OCI-LY7 (cell line): ENCODE data around the gene GNB1L. TPM values are rescaled to one million over a fixed set of nuclear protein-coding genes. Genes with fewer than 3 reads are reported as not detected.

Source experiments
- BruUV-seq: library from RNA; stranded (reverse); fragments of 400-500 nt; replicated peaks from 2 replicates; lab custom pipeline; 2021; lab: Mats Ljungman, UMichigan
- CTCF ChIA-PET: fragments of 300-600 bp; sonication (Branson Sonifier 250); formaldehyde crosslinking; loops from one replicate; lab custom pipeline; 2022; ENCODE audit warnings: antibody characterized with exemption; ENCODE audit not compliant: unreplicated experiment; lab: Charles Lee
- POLR2A ChIA-PET: fragments of 300-600 bp; sonication (Branson Sonifier 250); formaldehyde crosslinking; loops from one replicate; lab custom pipeline; 2022; ENCODE audit warnings: antibody characterized with exemption; lab: Charles Lee
- DNase-seq: peaks from one replicate; pipeline ENCODE4 v3.0.0-alpha.2; 2015; ENCODE audit warnings: low spot score
- H2AFZ ChIP-seq: fragments of 200-600 bp; sonication (generic), shearing (Covaris generic); 2 replicates; pipeline ENCODE4 v1.6.1; 2014; ENCODE audit warnings: mild to moderate bottlenecking, antibody characterized with exemption, low read length, moderate library complexity
- H3K27ac ChIP-seq: fragments of 200-600 bp; sonication (generic); 2 replicates; pipeline ENCODE4 v1.5.1; 2014; ENCODE audit warnings: mixed run types, low read depth, mild to moderate bottlenecking, moderate library complexity, low read length, inconsistent platforms; ENCODE audit not compliant: poor library complexity, severe bottlenecking
- H3K36me3 ChIP-seq: fragments of 200-600 bp; sonication (generic); 2 replicates; pipeline ENCODE4 v1.6.1; 2014; ENCODE audit warnings: mild to moderate bottlenecking, antibody characterized with exemption, low read length, moderate library complexity, mixed read lengths; ENCODE audit not compliant: insufficient read depth
- H3K4me1 ChIP-seq: fragments of 200-600 bp; sonication (generic); 2 replicates; pipeline ENCODE4 v1.5.1; 2014; ENCODE audit warnings: mild to moderate bottlenecking, low read length; ENCODE audit not compliant: insufficient read depth, poor library complexity, severe bottlenecking
- H3K4me2 ChIP-seq: fragments of 200-600 bp; sonication (generic); 2 replicates; pipeline ENCODE4 v1.6.1; 2014; ENCODE audit warnings: mild to moderate bottlenecking, low read length
- H3K4me3 ChIP-seq: fragments of 200-600 bp; sonication (generic); 2 replicates; pipeline ENCODE4 v1.5.1; 2014; ENCODE audit warnings: mild to moderate bottlenecking, low read depth, low read length; ENCODE audit not compliant: poor library complexity, severe bottlenecking
- H3K79me2 ChIP-seq: fragments of 200-600 bp; sonication (generic); 2 replicates; pipeline ENCODE4 v1.6.1; 2016; ENCODE audit warnings: low read depth, mild to moderate bottlenecking, low read length, moderate library complexity, mixed read lengths; ENCODE audit not compliant: insufficient read depth
- H3K9me2 ChIP-seq: fragments of 200-600 bp; sonication (generic); 2 replicates; pipeline ENCODE4 v1.6.1; 2016; ENCODE audit warnings: mild to moderate bottlenecking, low read length, mixed read lengths; ENCODE audit not compliant: insufficient read depth
- H3K9me3 ChIP-seq: fragments of 200-600 bp; sonication (generic); 2 replicates; pipeline ENCODE4 v1.6.1; 2014; ENCODE audit warnings: mild to moderate bottlenecking, mixed run types, low read length, mixed read lengths
- H4K20me1 ChIP-seq: fragments of 200-600 bp; sonication (generic); 2 replicates; pipeline ENCODE4 v1.6.1; 2014; ENCODE audit warnings: mild to moderate bottlenecking, antibody characterized with exemption, low read length, moderate library complexity, mixed read lengths; ENCODE audit not compliant: insufficient read depth
- EZH2phosphoT487 ChIP-seq: fragments of 200-600 bp; sonication (generic); IDR thresholded peaks from 2 replicates; pipeline ENCODE4 v1.6.1; 2018; ENCODE audit warnings: low read depth, borderline replicate concordance, mild to moderate bottlenecking, mixed run types, antibody characterized with exemption, low read length, moderate library complexity, mixed read lengths
- intact Hi-C: fragments of 100-400 bp; cut with micrococcal nuclease; formaldehyde crosslinking; loops from one replicate; pipeline ENCODE4 v1.10.0; 2022; ENCODE audit not compliant: unreplicated experiment
- total RNA-seq, 2 experiments: library from RNA; depleted of rRNA in 1 of 2; stranded (reverse); fragments of >200 nt in 1 of 2; shearing (Covaris generic) in 1 of 2; gene quantifications; 2 replicates each; pipeline ENCODE4 v1.2.3, GENCODE V29; 2014 to 2022
- TF ChIP-seq, protein P1 (sequence below): fragments of 200-600 bp; sonication (generic); conservative IDR thresholded peaks from 2 replicates; pipeline ENCODE4 v1.5.1; 2014; ENCODE audit warnings: mild to moderate bottlenecking, antibody characterized with exemption, low read length, moderate library complexity, mixed read lengths

Gene GNB1L
- total RNA-seq, 2 experiments from 2014 or later: 13.1 to 26.7 TPM

- H3K4me3 ChIP-seq: no peak overlapping the region
- ChIA-PET CTCF (no interaction called here), POLR2A (interaction anchor here (1.6 kb wide), 1 partner anchor 23 kb away, joined by 3 read pairs; no protein-coding TSS in a partner anchor)
- BruUV-seq: no TSS peak
- no peaks in the 10 kb centered on the region for H4K20me1 ChIP-seq
- no peaks in the 10 kb centered on the region for H3K9me2 ChIP-seq
- TF ChIP-seq, protein P1, sequence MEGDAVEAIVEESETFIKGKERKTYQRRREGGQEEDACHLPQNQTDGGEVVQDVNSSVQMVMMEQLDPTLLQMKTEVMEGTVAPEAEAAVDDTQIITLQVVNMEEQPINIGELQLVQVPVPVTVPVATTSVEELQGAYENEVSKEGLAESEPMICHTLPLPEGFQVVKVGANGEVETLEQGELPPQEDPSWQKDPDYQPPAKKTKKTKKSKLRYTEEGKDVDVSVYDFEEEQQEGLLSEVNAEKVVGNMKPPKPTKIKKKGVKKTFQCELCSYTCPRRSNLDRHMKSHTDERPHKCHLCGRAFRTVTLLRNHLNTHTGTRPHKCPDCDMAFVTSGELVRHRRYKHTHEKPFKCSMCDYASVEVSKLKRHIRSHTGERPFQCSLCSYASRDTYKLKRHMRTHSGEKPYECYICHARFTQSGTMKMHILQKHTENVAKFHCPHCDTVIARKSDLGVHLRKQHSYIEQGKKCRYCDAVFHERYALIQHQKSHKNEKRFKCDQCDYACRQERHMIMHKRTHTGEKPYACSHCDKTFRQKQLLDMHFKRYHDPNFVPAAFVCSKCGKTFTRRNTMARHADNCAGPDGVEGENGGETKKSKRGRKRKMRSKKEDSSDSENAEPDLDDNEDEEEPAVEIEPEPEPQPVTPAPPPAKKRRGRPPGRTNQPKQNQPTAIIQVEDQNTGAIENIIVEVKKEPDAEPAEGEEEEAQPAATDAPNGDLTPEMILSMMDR: no peak
- TF ChIP-seq EZH2phosphoT487: no peak
- DNase-seq: no peak
- intact Hi-C loops: no loop called here
- no peaks in the 10 kb centered on the region for H3K36me3 ChIP-seq
- no peak overlapping the region for H3K27ac ChIP-seq
- H3K9me3 ChIP-seq: no peaks in the 10 kb centered on the region
- H3K4me2 ChIP-seq: no peak overlapping the region
- no peaks in the 10 kb centered on the region for H3K79me2 ChIP-seq
- H2AFZ ChIP-seq: no peak overlapping the region
- peaks cover 7% of the 10 kb centered on the region for H3K4me1 ChIP-seq
These were observed 40.2 kb downstream of the GNB1L start for GRCh38 chr22:19814428-19814827.

DNA sequence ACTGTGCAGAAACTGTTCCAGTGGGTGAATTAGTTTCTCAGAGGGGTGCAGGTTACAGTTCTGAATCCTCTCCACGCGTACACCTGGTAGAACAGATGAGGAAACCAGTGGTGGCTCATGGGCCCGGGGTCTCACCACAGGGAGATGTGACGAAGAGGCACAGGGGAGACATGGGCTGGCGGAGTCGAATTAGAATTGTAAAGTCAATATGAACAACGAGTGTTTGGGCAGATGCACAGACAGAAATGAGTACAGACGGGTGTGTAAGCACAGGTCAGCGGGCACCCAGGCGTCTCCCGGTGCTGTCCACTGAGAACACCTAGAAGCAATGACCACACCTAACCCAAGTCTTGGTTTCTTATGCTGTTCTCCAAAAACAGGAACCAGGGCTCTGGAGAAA lies 41.8 kb downstream of the GNB1L start:
- Histone ChIP-seq H3K4me3 (no peak overlapping the region), H3K36me3 (no peaks in the 10 kb centered on the region), H4K20me1 (no peaks in the 10 kb centered on the region), H3K9me3 (no peaks in the 10 kb centered on the region), H3K4me2 (no peak overlapping the region), H2AFZ (no peak overlapping the region), H3K27ac (no peak overlapping the region), H3K9me2 (no peaks in the 10 kb centered on the region), H3K79me2 (no peaks in the 10 kb centered on the region), H3K4me1 (peaks cover 6% of the 10 kb centered on the region)
- intact Hi-C loops: no loop called here
- no peak for DNase-seq
- BruUV-seq: no TSS peak
- ChIA-PET POLR2A (no interaction called here), CTCF (no interaction called here)
- TF ChIP-seq, protein P1: no peak
- no peak for TF ChIP-seq EZH2phosphoT487

DNA sequence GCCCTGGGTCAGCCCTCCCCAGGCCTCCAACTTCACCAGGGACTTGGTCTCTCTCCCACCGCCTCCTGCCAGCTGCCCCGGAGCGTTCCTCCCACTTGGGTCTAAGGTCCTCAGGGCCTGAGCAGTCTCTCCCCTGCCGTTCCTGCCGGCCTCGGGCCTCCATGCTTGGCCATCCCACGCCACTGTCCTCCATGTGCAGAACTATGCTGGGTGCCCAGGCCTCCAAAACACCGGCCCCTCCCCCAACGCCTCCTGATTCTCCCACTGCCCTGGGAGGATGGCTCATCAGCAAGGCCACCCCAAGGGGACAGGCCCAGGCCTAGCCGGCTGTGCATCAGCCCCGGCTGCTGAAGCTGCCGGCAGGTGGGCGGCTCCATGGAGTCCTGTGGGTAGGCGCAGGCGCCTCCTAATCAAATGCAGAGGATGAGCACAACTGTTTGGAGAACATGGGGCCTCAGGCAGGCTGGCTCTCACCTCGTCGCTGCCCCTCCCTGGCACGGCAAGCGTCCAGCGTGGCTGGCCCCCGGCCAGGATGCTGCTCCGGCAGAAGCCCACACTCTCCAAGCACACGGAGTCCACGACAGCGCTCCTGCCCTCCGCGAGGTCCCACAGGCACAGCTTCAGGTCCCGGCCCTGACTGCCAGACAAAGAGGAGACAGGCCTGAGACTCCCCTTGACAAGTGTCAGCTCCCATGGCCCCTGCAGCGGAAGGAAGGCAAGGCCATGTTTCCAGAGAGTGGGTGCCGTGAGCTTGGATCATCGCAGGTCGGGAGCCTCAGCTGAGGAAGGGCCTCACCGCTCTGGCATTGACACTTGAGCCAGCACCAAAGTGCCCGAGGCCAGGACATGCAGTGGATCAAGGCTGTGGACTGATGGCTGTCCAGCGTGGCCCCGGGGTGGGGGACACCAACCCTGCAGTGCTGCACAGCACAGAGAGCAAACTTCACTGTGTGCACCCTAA lies 42.6 kb downstream of the GNB1L start:
- BruUV-seq: no TSS peak
- H3K4me1 ChIP-seq: no peaks in the 10 kb centered on the region
- no peaks in the 10 kb centered on the region for H3K9me2 ChIP-seq
- no peak overlapping the region for H3K4me3 ChIP-seq
- no peak overlapping the region for H2AFZ ChIP-seq
- H3K36me3 ChIP-seq: no peaks in the 10 kb centered on the region
- H4K20me1 ChIP-seq: no peaks in the 10 kb centered on the region
- TF ChIP-seq, protein P1: no peak
- TF ChIP-seq EZH2phosphoT487: no peak
- no peak overlapping the region for H3K27ac ChIP-seq
- ChIA-PET POLR2A (no interaction called here), CTCF (no interaction called here)
- intact Hi-C loops: no loop called here
- DNase-seq: no peak
- H3K4me2 ChIP-seq: no peak overlapping the region
- H3K79me2 ChIP-seq: no peaks in the 10 kb centered on the region
- H3K9me3 ChIP-seq: no peaks in the 10 kb centered on the region
